Tibial artery (tissue), 4 donors: ENCODE data around the gene CYREN.
A peak's percentile ranks its signal among the peaks of the same experiment; 100 is the strongest.
"Not testable (repeated sequence)": the region's sequence is repeated elsewhere in the genome, so short reads cannot be mapped to it uniquely, and the experiment has no call there.

Experiments used
- DNase-seq, 2 donors: peaks; one replicate each; pipeline ENCODE4 v3.0.0-alpha.2; 2019
- H3K27ac ChIP-seq, 2 donors: fragments of 200-600 bp; sonication (generic) in 1 of 2; 1 replicate in 1 of 2; 2 replicates in 1 of 2; pipeline ENCODE4 v1.5.1; 2018 to 2019; ENCODE audit warnings: mild to moderate bottlenecking in 1 of 2
- H3K27me3 ChIP-seq, 2 donors: fragments of 200-600 bp; sonication (generic) in 1 of 2; one replicate each; pipeline versions ENCODE4 v1.5.1 to v1.6.0; 2016 to 2019
- H3K36me3 ChIP-seq, 3 donors: fragments of 200-600 bp; sonication (generic) in 2 of 3; one replicate each; pipeline ENCODE4 v1.5.1; 2016 to 2019; ENCODE audit warnings: mild to moderate bottlenecking in 2 of 3
- H3K4me1 ChIP-seq, 4 donors: fragments of 200-600 bp; sonication (generic) in 2 of 4; 1 replicate in 3 of 4; 2 replicates in 1 of 4; pipeline ENCODE4 v1.5.1; 2016 to 2019
- H3K4me3 ChIP-seq, 2 donors: fragments of 200-600 bp; sonication (generic) in 1 of 2; 1 replicate in 1 of 2; 2 replicates in 1 of 2; pipeline ENCODE4 v1.5.1; 2018 to 2019; ENCODE audit warnings: mild to moderate bottlenecking in 2 of 2
- H3K9me3 ChIP-seq, 3 donors: fragments of 200-600 bp; sonication (generic) in 1 of 3; one replicate each; pipeline ENCODE4 v1.5.1; 2016 to 2019
- intact Hi-C: fragments of 100-400 bp; cut with DNase I; formaldehyde crosslinking; loops from one replicate; pipeline ENCODE4 v1.15.0; 2023; ENCODE audit warnings: low total_unique reads
- TF ChIP-seq, protein P1 (sequence below), 2 experiments: fragments of 200-600 bp in 1 of 2; fragments of 450-650 bp in 1 of 2; IDR thresholded peaks; one replicate each; pipeline ENCODE4 v1.5.1; 2017 to 2019; ENCODE audit warnings: antibody characterized with exemption in 2 of 2, mild to moderate bottlenecking in 1 of 2, moderate library complexity in 1 of 2

The CYREN gene

GRCh38 chr7:135174941-135175340 lies 4.4 kb upstream of the CYREN start:
- Histone ChIP-seq H3K4me1 (peaks cover 3 to 20% (median 8%) of the 10 kb centered on the region in 4 donors), H3K9me3 (no peaks in the 10 kb centered on the region), H3K27me3 (no peaks in the 10 kb centered on the region), H3K36me3 (peaks cover 0 to 7% (median under 1%) of the 10 kb centered on the region in 3 donors), H3K4me3 (no peak overlapping the region), H3K27ac (no peak overlapping the region)
- intact Hi-C loops: loop anchor here (5.0 kb wide), 1 partner anchor 37 kb away; the partner anchor contains the start of gene WDR91
- TF ChIP-seq, protein P1, sequence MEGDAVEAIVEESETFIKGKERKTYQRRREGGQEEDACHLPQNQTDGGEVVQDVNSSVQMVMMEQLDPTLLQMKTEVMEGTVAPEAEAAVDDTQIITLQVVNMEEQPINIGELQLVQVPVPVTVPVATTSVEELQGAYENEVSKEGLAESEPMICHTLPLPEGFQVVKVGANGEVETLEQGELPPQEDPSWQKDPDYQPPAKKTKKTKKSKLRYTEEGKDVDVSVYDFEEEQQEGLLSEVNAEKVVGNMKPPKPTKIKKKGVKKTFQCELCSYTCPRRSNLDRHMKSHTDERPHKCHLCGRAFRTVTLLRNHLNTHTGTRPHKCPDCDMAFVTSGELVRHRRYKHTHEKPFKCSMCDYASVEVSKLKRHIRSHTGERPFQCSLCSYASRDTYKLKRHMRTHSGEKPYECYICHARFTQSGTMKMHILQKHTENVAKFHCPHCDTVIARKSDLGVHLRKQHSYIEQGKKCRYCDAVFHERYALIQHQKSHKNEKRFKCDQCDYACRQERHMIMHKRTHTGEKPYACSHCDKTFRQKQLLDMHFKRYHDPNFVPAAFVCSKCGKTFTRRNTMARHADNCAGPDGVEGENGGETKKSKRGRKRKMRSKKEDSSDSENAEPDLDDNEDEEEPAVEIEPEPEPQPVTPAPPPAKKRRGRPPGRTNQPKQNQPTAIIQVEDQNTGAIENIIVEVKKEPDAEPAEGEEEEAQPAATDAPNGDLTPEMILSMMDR (IDR thresholded peaks at IDR 0.05): no peak
- no peak for DNase-seq

GRCh38 chr7:135173916-135174315 lies 3.4 kb upstream of the CYREN start:
- H3K27me3 ChIP-seq, H3K9me3 ChIP-seq, H3K4me3 ChIP-seq, H3K36me3 ChIP-seq, H3K27ac ChIP-seq: not testable (repeated sequence)
- intact Hi-C loops: loop anchor here (5.0 kb wide), 1 partner anchor 38 kb away; the partner anchor contains the start of gene WDR91
- DNase-seq: peak in 1 of 2 donors; percentile 38
- peaks cover 7 to 24% (median 16%) of the 10 kb centered on the region in 4 donors for H3K4me1 ChIP-seq

- DNase-seq: peak in 1 of 2 donors; percentile 91
These were observed 1.2 kb upstream of the CYREN start for GRCh38 chr7:135171581-135172291.

DNA sequence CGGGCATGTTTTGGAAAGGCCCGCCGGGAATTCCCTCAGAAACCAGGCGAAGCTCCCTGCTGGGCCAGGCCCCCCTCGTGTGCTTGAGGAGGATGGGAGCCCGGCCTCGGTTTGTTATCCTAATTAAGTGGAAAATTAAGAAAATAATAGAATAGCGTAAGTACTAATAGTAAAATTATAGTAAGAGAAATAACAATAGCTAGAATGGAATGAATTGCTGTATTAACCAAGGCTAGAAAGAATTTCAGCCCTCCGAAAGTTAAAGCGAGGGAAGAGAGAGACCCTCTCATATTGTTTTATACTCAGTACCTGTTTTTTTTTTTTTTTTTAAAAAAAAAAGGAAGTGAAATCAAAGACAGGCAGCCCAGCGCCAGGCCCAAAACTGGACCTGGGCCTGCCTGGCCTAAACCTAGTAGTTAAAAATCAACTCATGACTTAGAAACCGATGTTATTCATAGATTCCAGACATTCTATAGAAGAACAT lies 533 bp upstream of the CYREN start:
- DNase-seq, H3K9me3 ChIP-seq, H3K27me3 ChIP-seq: not testable (repeated sequence)
- H3K27ac ChIP-seq: peak overlapping the region; percentile 93 to 97
- H3K4me1 ChIP-seq: peaks cover 7 to 40% (median 35%) of the 10 kb centered on the region in 4 donors
- intact Hi-C loops: loop anchor here (2.0 to 5.0 kb wide), 2 partner anchors 41 to 484 kb away; partner anchors contain the start of gene WDR91
- peak overlapping the region; percentile 78 to 99 for H3K4me3 ChIP-seq
- peaks cover 9 to 28% (median 26%) of the 10 kb centered on the region in 3 donors for H3K36me3 ChIP-seq

More at GRCh38 chr7:135171581-135172291, 1.2 kb upstream of the CYREN start:
- Histone ChIP-seq H3K4me3 (peak overlapping the region; percentile 78 to 99), H3K27ac (peak overlapping the region; percentile 93 to 97), H3K36me3 (peaks cover 2 to 23% (median 19%) of the 10 kb centered on the region in 3 donors), H3K4me1 (peaks cover 7 to 40% (median 35%) of the 10 kb centered on the region in 4 donors)
- H3K9me3 ChIP-seq, H3K27me3 ChIP-seq: not testable (repeated sequence)
- intact Hi-C loops: loop anchor here (2.0 to 5.0 kb wide), 2 partner anchors 41 to 485 kb away; partner anchors contain the start of gene WDR91

DNA sequence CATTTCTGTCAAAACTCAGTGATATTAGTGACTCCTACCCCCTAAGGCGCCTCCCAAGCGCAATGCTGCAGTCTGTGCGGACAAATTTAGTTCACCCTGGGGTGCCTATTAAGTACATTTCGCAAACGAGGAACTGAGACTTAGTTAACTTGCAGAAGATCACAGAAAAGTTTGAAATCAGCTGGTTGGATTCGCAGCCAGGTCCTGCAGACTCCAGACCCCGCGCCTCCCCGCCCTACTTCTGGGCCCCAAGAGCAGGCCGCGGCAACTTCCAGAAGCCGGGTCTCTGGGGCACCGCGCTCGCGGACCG lies 588 bp downstream of the CYREN start:
- H3K27ac ChIP-seq: peak overlapping the region; percentile 93 to 97
- H3K4me1 ChIP-seq: peaks cover 7 to 40% (median 35%) of the 10 kb centered on the region in 4 donors
- H3K36me3 ChIP-seq: peaks cover 14 to 39% (median 34%) of the 10 kb centered on the region in 3 donors
- no peak for DNase-seq
- intact Hi-C loops: loop anchor here (2.0 to 10.0 kb wide), 3 partner anchors 42 to 483 kb away; partner anchors contain the start of gene WDR91
- H3K4me3 ChIP-seq: peak overlapping the region; percentile 78 to 99
- H3K27me3 ChIP-seq: no peaks in the 10 kb centered on the region
- H3K9me3 ChIP-seq: no peaks in the 10 kb centered on the region
- TF ChIP-seq, protein P1 (IDR thresholded peaks at IDR 0.05): no peak

- H3K27me3 ChIP-seq: no peaks in the 10 kb centered on the region
- peaks cover 19 to 45% (median 34%) of the 10 kb centered on the region in 3 donors for H3K36me3 ChIP-seq
- DNase-seq: peak in 1 of 2 donors; percentile 66
- intact Hi-C loops: loop anchor here (10.0 kb wide), 1 partner anchor 175 kb away; no protein-coding TSS in a partner anchor
- H3K9me3 ChIP-seq: no peaks in the 10 kb centered on the region
- H3K4me3 ChIP-seq: peak overlapping the region; percentile 78 to 99
- H3K4me1 ChIP-seq: peaks cover 7 to 40% (median 35%) of the 10 kb centered on the region in 4 donors
- H3K27ac ChIP-seq: peak overlapping the region; percentile 93 to 97
- TF ChIP-seq, protein P1 (IDR thresholded peaks at IDR 0.05): no peak
These were observed 1.2 kb downstream of the CYREN start for GRCh38 chr7:135169141-135169963.
